K562 (cell line): ENCODE results near the gene LILRA6. TPM values are rescaled to one million over a fixed set of nuclear protein-coding genes. Genes with fewer than 3 reads are reported as not detected.

Experiments
- ELF1 ChIP-seq: fragments of 200-800 bp; sonication (Bioruptor generic); IDR thresholded peaks from 2 replicates; pipeline ENCODE4 v1.6.1; 2016; ENCODE audit warnings: missing genetic modification characterization, missing compliant biosample characterization
- FOXP4 ChIP-seq: sonication (generic); formaldehyde crosslinking; IDR thresholded peaks from 2 replicates; pipeline ENCODE4 v1.8.0; 2022; ENCODE audit warnings: mild to moderate bottlenecking, missing genetic modification reagents, borderline replicate concordance
- GATAD2B ChIP-seq: fragments of 450-650 bp; IDR thresholded peaks from 2 replicates; pipeline ENCODE4 v1.6.1; 2017; ENCODE audit warnings: mild to moderate bottlenecking, borderline replicate concordance
- KHSRP ChIP-seq: fragments of 450-650 bp; IDR thresholded peaks from 2 replicates; pipeline ENCODE4 v1.6.1; 2017
- SREBF1 ChIP-seq: fragments of 150-350 bp; IDR thresholded peaks from 2 replicates; pipeline ENCODE4 v1.6.1; 2014; ENCODE audit warnings: antibody characterized with exemption, low read depth, low read length, borderline replicate concordance
- U2AF2 ChIP-seq: fragments of 200-400 bp; formaldehyde crosslinking; optimal IDR thresholded peaks from 2 replicates; pipeline ENCODE3; 2017; ENCODE audit warnings: low read depth, mild to moderate bottlenecking, low read length
- ZNF311 ChIP-seq: fragments of 250-450 bp; sonication (Bioruptor Pico); IDR thresholded peaks from 2 replicates; pipeline ENCODE4 v1.4.0; 2020; ENCODE audit warnings: mild to moderate bottlenecking, moderate library complexity
- ZNF668 ChIP-seq: fragments of 250-450 bp; sonication (Bioruptor Pico); IDR thresholded peaks from 2 replicates; pipeline ENCODE4 v1.8.0; 2022; ENCODE audit warnings: mild to moderate bottlenecking, inconsistent platforms
- polyA plus RNA-seq, 8 experiments: library from polyadenylated mRNA; depleted of rRNA in 4 of 8; stranded (reverse) in 5 of 8; unstranded in 3 of 8; fragments of >200 nt; fragmentation: Nextera tagmentation in 2 of 8; fragmentation: Illumina TruSeq in 1 of 8; extraction: Ambion mirVana in 2 of 8; extraction: Trizol in 1 of 8; gene quantifications; 2 replicates each; pipeline versions ENCODE4 v1.2.1 to v1.2.3, GENCODE V29; 2011 to 2014; ENCODE audit warnings: inconsistent platforms in 1 of 8, missing spikeins in 1 of 8
- total RNA-seq, 7 experiments: library from RNA; depleted of rRNA in 6 of 7; stranded (reverse); fragments of >200 nt in 6 of 7; fragmentation: Illumina TruSeq in 2 of 7; extraction: Trizol in 2 of 7; gene quantifications; 2 replicates each; pipeline versions ENCODE4 v1.2.1 to v1.2.3, GENCODE V29; 2011 to 2021; ENCODE audit warnings: low replicate concordance in 1 of 7
- TF ChIP-seq, protein P1 (sequence below), 2 experiments: IDR thresholded peaks; 2 replicates each; pipeline ENCODE4 v1.6.1; 2012; ENCODE audit warnings: improper control_type of control experiment in 2 of 2, low read depth in 2 of 2, low read length in 2 of 2, borderline replicate concordance in 1 of 2
- TF ChIP-seq, protein P2 (sequence below): fragments of 450-650 bp; conservative IDR thresholded peaks from 2 replicates; pipeline ENCODE4 v1.6.1; 2016; ENCODE audit warnings: missing genetic modification characterization, low read depth, mild to moderate bottlenecking, missing compliant biosample characterization, moderate library complexity

The LILRA6 gene
- total and polyA plus RNA-seq, 9 of the 15 experiments (the other 6 are each of a cell fraction or from before 2014, with no cell fraction given): 0.03 TPM; not detected in 8

DNA sequence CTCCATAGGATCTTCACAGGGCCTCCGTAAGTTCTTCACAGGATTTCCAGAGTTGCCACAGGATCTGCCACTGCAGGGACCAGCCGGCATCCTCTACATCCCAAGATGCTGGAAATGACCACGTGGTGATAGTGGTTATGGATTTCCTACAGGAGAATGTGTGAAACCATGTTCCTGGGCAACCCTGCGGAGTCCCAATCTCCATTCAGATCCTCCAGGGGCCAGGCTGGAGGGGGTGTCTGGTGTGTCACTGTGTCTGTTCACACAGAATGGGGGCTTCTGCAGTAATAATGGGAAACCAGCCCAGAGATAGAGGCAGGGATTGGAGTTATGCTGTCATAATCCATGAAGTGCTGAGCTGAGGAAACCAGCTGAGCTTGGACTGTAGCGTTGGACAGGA lies 8.6 kb downstream of the LILRA6 start (continued):
- TF ChIP-seq, protein P1, sequence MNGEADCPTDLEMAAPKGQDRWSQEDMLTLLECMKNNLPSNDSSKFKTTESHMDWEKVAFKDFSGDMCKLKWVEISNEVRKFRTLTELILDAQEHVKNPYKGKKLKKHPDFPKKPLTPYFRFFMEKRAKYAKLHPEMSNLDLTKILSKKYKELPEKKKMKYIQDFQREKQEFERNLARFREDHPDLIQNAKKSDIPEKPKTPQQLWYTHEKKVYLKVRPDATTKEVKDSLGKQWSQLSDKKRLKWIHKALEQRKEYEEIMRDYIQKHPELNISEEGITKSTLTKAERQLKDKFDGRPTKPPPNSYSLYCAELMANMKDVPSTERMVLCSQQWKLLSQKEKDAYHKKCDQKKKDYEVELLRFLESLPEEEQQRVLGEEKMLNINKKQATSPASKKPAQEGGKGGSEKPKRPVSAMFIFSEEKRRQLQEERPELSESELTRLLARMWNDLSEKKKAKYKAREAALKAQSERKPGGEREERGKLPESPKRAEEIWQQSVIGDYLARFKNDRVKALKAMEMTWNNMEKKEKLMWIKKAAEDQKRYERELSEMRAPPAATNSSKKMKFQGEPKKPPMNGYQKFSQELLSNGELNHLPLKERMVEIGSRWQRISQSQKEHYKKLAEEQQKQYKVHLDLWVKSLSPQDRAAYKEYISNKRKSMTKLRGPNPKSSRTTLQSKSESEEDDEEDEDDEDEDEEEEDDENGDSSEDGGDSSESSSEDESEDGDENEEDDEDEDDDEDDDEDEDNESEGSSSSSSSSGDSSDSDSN (IDR thresholded peaks at IDR 0.05; ENCODE audit: borderline replicate concordance in 1 of 2, low read depth in 2 of 2, low read length in 2 of 2): no peak
- TF ChIP-seq, protein P2, sequence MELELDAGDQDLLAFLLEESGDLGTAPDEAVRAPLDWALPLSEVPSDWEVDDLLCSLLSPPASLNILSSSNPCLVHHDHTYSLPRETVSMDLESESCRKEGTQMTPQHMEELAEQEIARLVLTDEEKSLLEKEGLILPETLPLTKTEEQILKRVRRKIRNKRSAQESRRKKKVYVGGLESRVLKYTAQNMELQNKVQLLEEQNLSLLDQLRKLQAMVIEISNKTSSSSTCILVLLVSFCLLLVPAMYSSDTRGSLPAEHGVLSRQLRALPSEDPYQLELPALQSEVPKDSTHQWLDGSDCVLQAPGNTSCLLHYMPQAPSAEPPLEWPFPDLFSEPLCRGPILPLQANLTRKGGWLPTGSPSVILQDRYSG (tag): no peak
- TF ChIP-seq ZNF668 (CRISPR knock-in tag) (no peak), FOXP4 (no peak), ELF1 (no peak), SREBF1 (no peak), GATAD2B (no peak), KHSRP (no peak), ZNF311 (no peak), U2AF2 (no peak)
